Activated CD4-positive, alpha-beta T cell treated with anti-CD3 and anti-CD28 coated beads for 1 hour (primary cell): ENCODE measurements around the gene HGFAC.

Experiments
- DNase-seq: peaks from one replicate; pipeline ENCODE4 v3.0.0-alpha.2; 2020

Gene HGFAC

GRCh38 chr4:3411676-3412075 is 30.1 kb upstream of the HGFAC start:
- DNase-seq = no peak

GRCh38 chr4:3412257-3413020 is 29.3 kb upstream of the HGFAC start:
- no peak for DNase-seq

GRCh38 chr4:3413217-3413671 is 28.5 kb upstream of the HGFAC start:
- no peak for DNase-seq

- DNase-seq = no peak
Observed at GRCh38 chr4:3413675-3414420, 27.9 kb upstream of the HGFAC start.

GRCh38 chr4:3414421-3415279 is 27.1 kb upstream of the HGFAC start:
- no peak for DNase-seq

GRCh38 chr4:3415471-3416141 is 26.2 kb upstream of the HGFAC start:
- no peak for DNase-seq

GRCh38 chr4:3416270-3416669 is 25.5 kb upstream of the HGFAC start:
- no peak for DNase-seq

- no peak for DNase-seq
Observed at GRCh38 chr4:3416821-3417221, 24.9 kb upstream of the HGFAC start.

GRCh38 chr4:3417448-3417847 is 24.3 kb upstream of the HGFAC start:
- DNase-seq = no peak

- DNase-seq = no peak
Observed at GRCh38 chr4:3418029-3418762, 23.6 kb upstream of the HGFAC start.

- DNase-seq = no peak
Observed at GRCh38 chr4:3419836-3420605, 21.7 kb upstream of the HGFAC start.

GRCh38 chr4:3420606-3420955 is 21.2 kb upstream of the HGFAC start:
- DNase-seq = no peak

- DNase-seq = no peak
Observed at GRCh38 chr4:3420956-3421355, 20.8 kb upstream of the HGFAC start.

- no peak for DNase-seq
Observed at GRCh38 chr4:3421470-3421869, 20.3 kb upstream of the HGFAC start.

GRCh38 chr4:3422241-3422801 is 19.4 kb upstream of the HGFAC start:
- no peak for DNase-seq

GRCh38 chr4:3422808-3423297 is 18.9 kb upstream of the HGFAC start:
- DNase-seq = no peak

- no peak for DNase-seq
Observed at GRCh38 chr4:3423406-3423805, 18.4 kb upstream of the HGFAC start.

GRCh38 chr4:3423952-3424351 is 17.8 kb upstream of the HGFAC start:
- no peak for DNase-seq

- no peak for DNase-seq
Observed at GRCh38 chr4:3424522-3425095, 17.2 kb upstream of the HGFAC start.

- no peak for DNase-seq
Observed at GRCh38 chr4:3426465-3427133, 15.2 kb upstream of the HGFAC start.
